HCT116 (cell line): ENCODE data around the gene RAB32. TPM values are rescaled to one million over a fixed set of nuclear protein-coding genes. Genes with fewer than 3 reads are reported as not detected.

ENCODE experiments used
- ATAC-seq: fragments of 200-7000 bp; cut with Tn5 transposase; 2 replicates; pipeline ENCODE4 v1.9.1; 2020; ENCODE audit warnings: mild to moderate bottlenecking, moderate library complexity
- BruUV-seq: library from RNA; stranded (reverse); fragments of 400-500 nt; replicated peaks from 2 replicates; lab custom pipeline; 2021; lab: Mats Ljungman, UMichigan
- CTCF ChIA-PET: fragments of 300-600 bp; sonication (Branson Sonifier 250); formaldehyde crosslinking; loops from one replicate; lab custom pipeline; 2021; ENCODE audit warnings: antibody characterized with exemption; lab: Charles Lee
- POLR2A ChIA-PET: fragments of 300-600, 350-600 bp; sonication (Branson Sonifier 250); formaldehyde crosslinking; loops from one replicate; lab custom pipeline; 2021; ENCODE audit warnings: antibody characterized with exemption; lab: Charles Lee
- RAD21 ChIA-PET, 2 experiments: fragments of 300-600 bp; sonication (Branson Sonifier 250); formaldehyde crosslinking; loops; one replicate each; lab custom pipeline; 2023; ENCODE audit warnings: low total read pairs in 2 of 2; ENCODE audit not compliant: uncharacterized antibody in 2 of 2, unreplicated experiment in 2 of 2, low non-redundant PET in 1 of 2; lab: Charles Lee
- DNase-seq: peaks from one replicate; pipeline ENCODE4 v3.0.0-alpha.2; 2010; ENCODE audit warnings: low read depth, low spot score
- H2AFZ ChIP-seq: fragments of 200-600 bp; shearing (Covaris generic), sonication (generic); 2 replicates; pipeline ENCODE4 v1.6.1; 2017; ENCODE audit warnings: low read depth, mixed run types, mixed read lengths, antibody characterized with exemption, low read length; ENCODE audit not compliant: poor library complexity, severe bottlenecking
- H3K27ac ChIP-seq: 2 replicates; pipeline ENCODE4 v1.5.1; 2012; ENCODE audit warnings: low read depth, low read length
- H3K27me3 ChIP-seq: fragments of 200-600 bp; sonication (generic); 2 replicates; pipeline ENCODE4 v1.6.1; 2016; ENCODE audit warnings: mixed run types, low read length, mixed read lengths; ENCODE audit not compliant: insufficient read depth
- H3K36me3 ChIP-seq, 2 experiments: fragments of 200-500 bp in 1 of 2; fragments of 200-600 bp in 1 of 2; sonication (Bioruptor generic) in 1 of 2; sonication (generic) in 1 of 2; 2 replicates each; pipeline versions ENCODE4 v1.5.1 to v1.6.1; 2014 to 2016; ENCODE audit warnings: low read length in 2 of 2, inconsistent platforms in 1 of 2, mixed read lengths in 1 of 2, mixed run types in 1 of 2; ENCODE audit not compliant: insufficient read depth in 2 of 2, control insufficient read depth in 1 of 2
- H3K4me1 ChIP-seq, 2 experiments: fragments of 200-600 bp in 1 of 2; sonication (generic) in 1 of 2; 2 replicates each; pipeline versions ENCODE4 v1.5.1 to v1.6.1; 2012 to 2017; ENCODE audit warnings: low read length in 2 of 2, inconsistent platforms in 1 of 2, mild to moderate bottlenecking in 1 of 2, mixed read lengths in 1 of 2, mixed run types in 1 of 2, moderate library complexity in 1 of 2; ENCODE audit not compliant: insufficient read depth in 2 of 2, control insufficient read depth in 1 of 2
- H3K4me2 ChIP-seq: fragments of 200-600 bp; sonication (generic); 2 replicates; pipeline ENCODE4 v1.6.1; 2017; ENCODE audit warnings: mixed run types, low read length, mixed read lengths
- H3K4me3 ChIP-seq, 2 experiments: fragments of 200-600 bp in 1 of 2; sonication (generic) in 1 of 2; replicated peaks in 1 of 2; 2 replicates each; pipeline ENCODE4 v1.5.1; 2011 to 2016; ENCODE audit warnings: low read length in 2 of 2, control low read depth in 1 of 2, low read depth in 1 of 2, mild to moderate bottlenecking in 1 of 2, mixed read lengths in 1 of 2, mixed run types in 1 of 2
- H3K79me2 ChIP-seq: fragments of 200-600 bp; sonication (generic); 2 replicates; pipeline ENCODE4 v1.6.1; 2017; ENCODE audit warnings: mild to moderate bottlenecking, mixed run types, low read length, moderate library complexity, mixed read lengths; ENCODE audit not compliant: insufficient read depth
- H3K9ac ChIP-seq: fragments of 200-600 bp; sonication (generic); 2 replicates; pipeline ENCODE4 v1.6.1; 2016; ENCODE audit warnings: low read length, mixed read lengths
- H3K9me2 ChIP-seq: fragments of 200-600 bp; sonication (generic), shearing (Covaris generic); 2 replicates; pipeline ENCODE4 v1.6.1; 2017; ENCODE audit warnings: mixed run types, mild to moderate bottlenecking, moderate library complexity; ENCODE audit not compliant: insufficient read depth
- H3K9me3 ChIP-seq, 2 experiments: fragments of 200-500 bp in 1 of 2; fragments of 200-600 bp in 1 of 2; sonication (Bioruptor generic) in 1 of 2; sonication (generic) in 1 of 2; 2 replicates each; pipeline ENCODE4 v1.6.1; 2014 to 2017; ENCODE audit warnings: low read length in 2 of 2, mixed read lengths in 2 of 2, inconsistent platforms in 1 of 2, low read depth in 1 of 2, mild to moderate bottlenecking in 1 of 2, mixed run types in 1 of 2, moderate library complexity in 1 of 2; ENCODE audit not compliant: control insufficient read depth in 1 of 2, insufficient read depth in 1 of 2
- H4K20me1 ChIP-seq: fragments of 200-600 bp; sonication (generic), shearing (Covaris generic); 2 replicates; pipeline ENCODE4 v1.6.1; 2017; ENCODE audit warnings: mixed run types, mild to moderate bottlenecking, moderate library complexity; ENCODE audit not compliant: insufficient read depth
- ELF1 ChIP-seq: IDR thresholded peaks from 2 replicates; pipeline ENCODE4 v1.6.1; 2012; ENCODE audit warnings: low read depth, borderline replicate concordance
- EZH2 ChIP-seq: fragments of 200-600 bp; sonication (generic); IDR thresholded peaks from 2 replicates; pipeline ENCODE4 v1.6.1; 2017; ENCODE audit warnings: antibody characterized with exemption, mixed run types
- EZH2phosphoT487 ChIP-seq: fragments of 200-600 bp; IDR thresholded peaks from 2 replicates; pipeline ENCODE4 v1.6.1; 2018; ENCODE audit warnings: antibody characterized with exemption, borderline replicate concordance
- FOSL1 ChIP-seq: IDR thresholded peaks from 2 replicates; pipeline ENCODE4 v1.6.1; 2012; ENCODE audit warnings: low read depth
- POLR2AphosphoS5 ChIP-seq: IDR thresholded peaks from 2 replicates; pipeline ENCODE4 v1.6.1; 2011; ENCODE audit warnings: mild to moderate bottlenecking, low read depth, low read length, moderate library complexity
- RAD21 ChIP-seq: IDR thresholded peaks from 2 replicates; pipeline ENCODE4 v1.6.1; 2012; ENCODE audit warnings: low read depth, mild to moderate bottlenecking
- SRF ChIP-seq: IDR thresholded peaks from 2 replicates; pipeline ENCODE4 v1.6.1; 2012; ENCODE audit warnings: low read depth
- TCF7L2 ChIP-seq: IDR thresholded peaks from 2 replicates; pipeline ENCODE4 v1.7.0; 2011; ENCODE audit warnings: borderline replicate concordance, inconsistent platforms; ENCODE audit not compliant: insufficient read depth, insufficient read length; ENCODE audit errors: extremely low read depth
- YY1 ChIP-seq: IDR thresholded peaks from 2 replicates; pipeline ENCODE4 v1.6.1; 2011; ENCODE audit warnings: low read length, low read depth, moderate library complexity, mild to moderate bottlenecking; ENCODE audit not compliant: insufficient replicate concordance; ENCODE audit errors: extremely low read depth
- ZNF274 ChIP-seq: fragments of 200-500 bp; sonication (Bioruptor generic); IDR thresholded peaks from 2 replicates; pipeline ENCODE4 v1.6.1; 2014; ENCODE audit warnings: mild to moderate bottlenecking, low read depth, low read length, inconsistent platforms
- intact Hi-C: fragments of 100-400 bp; cut with micrococcal nuclease; formaldehyde crosslinking; loops from 2 replicates; pipeline ENCODE4 v1.10.0; 2022
- total RNA-seq: library from RNA; stranded (reverse); gene quantifications from one replicate; pipeline ENCODE4 v1.2.1, GENCODE V29; 2021; ENCODE audit not compliant: unreplicated experiment
- TF ChIP-seq, protein P1 (sequence below): IDR thresholded peaks from 2 replicates; pipeline ENCODE4 v1.6.1; 2012
- TF ChIP-seq, protein P2 (sequence below): IDR thresholded peaks from 2 replicates; pipeline ENCODE4 v1.6.1; 2011; ENCODE audit warnings: mild to moderate bottlenecking, low read length, moderate library complexity; ENCODE audit not compliant: insufficient replicate concordance; ENCODE audit errors: extremely low read depth
- TF ChIP-seq, protein P3 (sequence below): IDR thresholded peaks from 2 replicates; pipeline ENCODE4 v1.6.1; 2012; ENCODE audit warnings: low read depth

The RAB32 gene
- total RNA-seq, 1 experiment from 2014 or later: not detected

- no TSS peak for BruUV-seq
- no peaks in the 10 kb centered on the region for H3K9me2 ChIP-seq
- H3K4me2 ChIP-seq: no peak overlapping the region
- DNase-seq (no peak), ATAC-seq (no peak)
- no peaks in the 10 kb centered on the region for H4K20me1 ChIP-seq
- no peaks in the 10 kb centered on the region for H3K36me3 ChIP-seq
- no peak overlapping the region for H2AFZ ChIP-seq
- H3K27ac ChIP-seq: no peak overlapping the region
- H3K79me2 ChIP-seq: no peaks in the 10 kb centered on the region
- peaks cover 4% of the 10 kb centered on the region; the same call in 1 of the 2 replicates for H3K27me3 ChIP-seq
- RAD21 ChIA-PET: no interaction called here
- no peaks in the 10 kb centered on the region for H3K4me1 ChIP-seq
- no peaks in the 10 kb centered on the region for H3K9me3 ChIP-seq
- CTCF ChIA-PET: no interaction called here
- POLR2A ChIA-PET: no interaction called here
- TF ChIP-seq ELF1 (no peak), ZNF274 (no peak), EZH2phosphoT487 (no peak), YY1 (no peak)
- TF ChIP-seq, protein P1, sequence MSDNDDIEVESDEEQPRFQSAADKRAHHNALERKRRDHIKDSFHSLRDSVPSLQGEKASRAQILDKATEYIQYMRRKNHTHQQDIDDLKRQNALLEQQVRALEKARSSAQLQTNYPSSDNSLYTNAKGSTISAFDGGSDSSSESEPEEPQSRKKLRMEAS: no peak
- TF ChIP-seq, all 23 proteins: peak for 0
- no peak overlapping the region for H3K9ac ChIP-seq
- H3K4me3 ChIP-seq: no peak overlapping the region
- intact Hi-C loops: no loop called here
These were observed 52.5 kb downstream of the RAB32 start for GRCh38 chr6:146595972-146596731.

DNA sequence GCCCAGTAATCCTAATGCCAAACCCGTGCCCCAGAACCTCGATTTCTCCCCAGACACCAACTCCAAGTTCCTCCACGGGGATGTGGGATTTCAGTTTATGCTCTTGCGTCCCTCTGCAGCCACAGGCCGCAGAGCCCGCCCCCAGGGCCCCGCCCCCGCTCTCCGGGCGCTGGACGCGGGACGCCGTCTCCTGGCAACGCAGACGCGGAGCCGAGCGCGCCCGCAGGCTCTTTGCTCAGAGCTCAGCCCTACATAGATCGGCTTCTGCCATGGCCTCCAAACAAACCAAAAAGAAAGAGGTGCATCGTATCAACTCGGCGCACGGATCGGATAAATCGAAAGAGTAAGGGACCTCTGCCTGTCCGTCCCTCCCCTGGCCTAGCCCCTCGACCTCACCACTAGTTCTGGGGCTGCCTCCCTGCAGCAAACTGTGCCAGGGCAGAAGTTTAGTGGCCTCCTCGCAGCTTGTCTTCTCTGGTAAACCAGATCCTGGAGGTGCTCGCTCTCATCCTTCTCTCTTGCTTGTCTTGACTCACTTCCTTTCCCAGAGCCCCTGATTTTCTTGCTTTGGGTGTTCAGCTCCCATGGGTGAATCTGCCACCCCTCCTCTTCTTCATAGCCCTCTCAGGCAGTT lies 55.3 kb downstream of the RAB32 start, which contains the start of gene ADGB:
Gene ADGB (plus strand): TSS at position 201 of the 634 bp plus-strand sequence. CDS start 69 bp downstream, at position 270.
- H3K4me3 ChIP-seq: no peak within 1 kb of the TSS
- H3K9ac ChIP-seq: no peak within 1 kb of the TSS
- no peak for TF ChIP-seq TCF7L2
- no peak for TF ChIP-seq ELF1
- no peak for TF ChIP-seq POLR2AphosphoS5
- TF ChIP-seq, protein P2, sequence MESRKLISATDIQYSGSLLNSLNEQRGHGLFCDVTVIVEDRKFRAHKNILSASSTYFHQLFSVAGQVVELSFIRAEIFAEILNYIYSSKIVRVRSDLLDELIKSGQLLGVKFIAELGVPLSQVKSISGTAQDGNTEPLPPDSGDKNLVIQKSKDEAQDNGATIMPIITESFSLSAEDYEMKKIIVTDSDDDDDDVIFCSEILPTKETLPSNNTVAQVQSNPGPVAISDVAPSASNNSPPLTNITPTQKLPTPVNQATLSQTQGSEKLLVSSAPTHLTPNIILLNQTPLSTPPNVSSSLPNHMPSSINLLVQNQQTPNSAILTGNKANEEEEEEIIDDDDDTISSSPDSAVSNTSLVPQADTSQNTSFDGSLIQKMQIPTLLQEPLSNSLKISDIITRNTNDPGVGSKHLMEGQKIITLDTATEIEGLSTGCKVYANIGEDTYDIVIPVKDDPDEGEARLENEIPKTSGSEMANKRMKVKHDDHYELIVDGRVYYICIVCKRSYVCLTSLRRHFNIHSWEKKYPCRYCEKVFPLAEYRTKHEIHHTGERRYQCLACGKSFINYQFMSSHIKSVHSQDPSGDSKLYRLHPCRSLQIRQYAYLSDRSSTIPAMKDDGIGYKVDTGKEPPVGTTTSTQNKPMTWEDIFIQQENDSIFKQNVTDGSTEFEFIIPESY: no peak
- no peak for TF ChIP-seq FOSL1
- TF ChIP-seq, protein P3, sequence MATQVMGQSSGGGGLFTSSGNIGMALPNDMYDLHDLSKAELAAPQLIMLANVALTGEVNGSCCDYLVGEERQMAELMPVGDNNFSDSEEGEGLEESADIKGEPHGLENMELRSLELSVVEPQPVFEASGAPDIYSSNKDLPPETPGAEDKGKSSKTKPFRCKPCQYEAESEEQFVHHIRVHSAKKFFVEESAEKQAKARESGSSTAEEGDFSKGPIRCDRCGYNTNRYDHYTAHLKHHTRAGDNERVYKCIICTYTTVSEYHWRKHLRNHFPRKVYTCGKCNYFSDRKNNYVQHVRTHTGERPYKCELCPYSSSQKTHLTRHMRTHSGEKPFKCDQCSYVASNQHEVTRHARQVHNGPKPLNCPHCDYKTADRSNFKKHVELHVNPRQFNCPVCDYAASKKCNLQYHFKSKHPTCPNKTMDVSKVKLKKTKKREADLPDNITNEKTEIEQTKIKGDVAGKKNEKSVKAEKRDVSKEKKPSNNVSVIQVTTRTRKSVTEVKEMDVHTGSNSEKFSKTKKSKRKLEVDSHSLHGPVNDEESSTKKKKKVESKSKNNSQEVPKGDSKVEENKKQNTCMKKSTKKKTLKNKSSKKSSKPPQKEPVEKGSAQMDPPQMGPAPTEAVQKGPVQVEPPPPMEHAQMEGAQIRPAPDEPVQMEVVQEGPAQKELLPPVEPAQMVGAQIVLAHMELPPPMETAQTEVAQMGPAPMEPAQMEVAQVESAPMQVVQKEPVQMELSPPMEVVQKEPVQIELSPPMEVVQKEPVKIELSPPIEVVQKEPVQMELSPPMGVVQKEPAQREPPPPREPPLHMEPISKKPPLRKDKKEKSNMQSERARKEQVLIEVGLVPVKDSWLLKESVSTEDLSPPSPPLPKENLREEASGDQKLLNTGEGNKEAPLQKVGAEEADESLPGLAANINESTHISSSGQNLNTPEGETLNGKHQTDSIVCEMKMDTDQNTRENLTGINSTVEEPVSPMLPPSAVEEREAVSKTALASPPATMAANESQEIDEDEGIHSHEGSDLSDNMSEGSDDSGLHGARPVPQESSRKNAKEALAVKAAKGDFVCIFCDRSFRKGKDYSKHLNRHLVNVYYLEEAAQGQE: no peak
- no peak for TF ChIP-seq EZH2
- TF ChIP-seq RAD21: no peak
- no peak for TF ChIP-seq SRF

More for the DNA sequence above, 55.3 kb downstream of the RAB32 start, which contains the start of gene ADGB:
- no peak within 1 kb of the TSS for H3K4me2 ChIP-seq
- ChIA-PET CTCF (no interaction called here), POLR2A (no interaction called here), RAD21 (no interaction called here)
- BruUV-seq: no TSS peak
- H2AFZ ChIP-seq: no peak within 1 kb of the TSS
- no peaks in the 10 kb centered on the region for H4K20me1 ChIP-seq
- H3K27me3 ChIP-seq: peaks cover 4% of the 10 kb centered on the region; the same call in 1 of the 2 replicates
- no peaks in the 10 kb centered on the region for H3K9me2 ChIP-seq
- DNase-seq: no peak
- no peaks in the 10 kb centered on the region for H3K9me3 ChIP-seq
- H3K4me1 ChIP-seq: no peaks in the 10 kb centered on the region
- H3K79me2 ChIP-seq: no peaks in the 10 kb centered on the region
- no peak within 1 kb of the TSS for H3K27ac ChIP-seq
- ATAC-seq: no peak
- H3K36me3 ChIP-seq: no peaks in the 10 kb centered on the region
- intact Hi-C loops: no loop called here
